Neural progenitor cell (in vitro differentiated cells): ENCODE measurements around the gene ZNF221.

Source experiments
- EZH2phosphoT487 ChIP-seq: fragments of 200-600 bp; sonication (generic); IDR thresholded peaks from 2 replicates; pipeline ENCODE4 v1.6.1; 2017; ENCODE audit warnings: antibody characterized with exemption
- TF ChIP-seq, protein P1 (sequence below): fragments of 200-600 bp; sonication (generic); IDR thresholded peaks from 2 replicates; pipeline ENCODE4 v1.5.1; 2017; ENCODE audit warnings: antibody characterized with exemption, mild to moderate bottlenecking

GRCh38 chr19:44007473-44007872 lies 56.4 kb downstream of the ZNF221 start:
- TF ChIP-seq, protein P1, sequence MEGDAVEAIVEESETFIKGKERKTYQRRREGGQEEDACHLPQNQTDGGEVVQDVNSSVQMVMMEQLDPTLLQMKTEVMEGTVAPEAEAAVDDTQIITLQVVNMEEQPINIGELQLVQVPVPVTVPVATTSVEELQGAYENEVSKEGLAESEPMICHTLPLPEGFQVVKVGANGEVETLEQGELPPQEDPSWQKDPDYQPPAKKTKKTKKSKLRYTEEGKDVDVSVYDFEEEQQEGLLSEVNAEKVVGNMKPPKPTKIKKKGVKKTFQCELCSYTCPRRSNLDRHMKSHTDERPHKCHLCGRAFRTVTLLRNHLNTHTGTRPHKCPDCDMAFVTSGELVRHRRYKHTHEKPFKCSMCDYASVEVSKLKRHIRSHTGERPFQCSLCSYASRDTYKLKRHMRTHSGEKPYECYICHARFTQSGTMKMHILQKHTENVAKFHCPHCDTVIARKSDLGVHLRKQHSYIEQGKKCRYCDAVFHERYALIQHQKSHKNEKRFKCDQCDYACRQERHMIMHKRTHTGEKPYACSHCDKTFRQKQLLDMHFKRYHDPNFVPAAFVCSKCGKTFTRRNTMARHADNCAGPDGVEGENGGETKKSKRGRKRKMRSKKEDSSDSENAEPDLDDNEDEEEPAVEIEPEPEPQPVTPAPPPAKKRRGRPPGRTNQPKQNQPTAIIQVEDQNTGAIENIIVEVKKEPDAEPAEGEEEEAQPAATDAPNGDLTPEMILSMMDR = no peak
- TF ChIP-seq EZH2phosphoT487 = no peak
